GM19455 (cell line): ENCODE results near the gene GPATCH4.

Experiments
- ATAC-seq: cut with Tn5 transposase; IDR thresholded peaks from one replicate; pipeline ENCODE4 v1.9.1; 2021; ENCODE audit not compliant: unreplicated experiment

The GPATCH4 gene

GRCh38 chr1:156551066-156551643 is 50.1 kb downstream of the GPATCH4 start:
- no peak for ATAC-seq

GRCh38 chr1:156550346-156550745 is 50.9 kb downstream of the GPATCH4 start:
- no peak for ATAC-seq

GRCh38 chr1:156549831-156550230 is 51.4 kb downstream of the GPATCH4 start:
- ATAC-seq = no peak

GRCh38 chr1:156549390-156549789 is 51.9 kb downstream of the GPATCH4 start:
- ATAC-seq = no peak

- no peak for ATAC-seq
These were observed 53.3 kb downstream of the GPATCH4 start for GRCh38 chr1:156547982-156548381.

- no peak for ATAC-seq
These were observed 53.8 kb downstream of the GPATCH4 start for GRCh38 chr1:156547434-156547833.

GRCh38 chr1:156546267-156546666 is 55.0 kb downstream of the GPATCH4 start:
- ATAC-seq = no peak

- ATAC-seq = no peak
These were observed 56.6 kb downstream of the GPATCH4 start for GRCh38 chr1:156544592-156545102.
